DND-41 (cell line): Measurements from ENCODE around the gene KDM1A.

Experiments used
- EZH2 ChIP-seq: IDR thresholded peaks from 3 replicates; pipeline ENCODE4 v1.6.1; 2012; ENCODE audit warnings: borderline replicate concordance, low read depth, mild to moderate bottlenecking, moderate library complexity, low read length, inconsistent platforms; ENCODE audit not compliant: severe bottlenecking
- TF ChIP-seq, protein P1 (sequence below): IDR thresholded peaks from 2 replicates; pipeline ENCODE4 v1.5.1; 2012; ENCODE audit warnings: borderline replicate concordance, low read length, moderate library complexity, mild to moderate bottlenecking; ENCODE audit not compliant: poor library complexity, severe bottlenecking; ENCODE audit errors: extremely low read depth

DNA sequence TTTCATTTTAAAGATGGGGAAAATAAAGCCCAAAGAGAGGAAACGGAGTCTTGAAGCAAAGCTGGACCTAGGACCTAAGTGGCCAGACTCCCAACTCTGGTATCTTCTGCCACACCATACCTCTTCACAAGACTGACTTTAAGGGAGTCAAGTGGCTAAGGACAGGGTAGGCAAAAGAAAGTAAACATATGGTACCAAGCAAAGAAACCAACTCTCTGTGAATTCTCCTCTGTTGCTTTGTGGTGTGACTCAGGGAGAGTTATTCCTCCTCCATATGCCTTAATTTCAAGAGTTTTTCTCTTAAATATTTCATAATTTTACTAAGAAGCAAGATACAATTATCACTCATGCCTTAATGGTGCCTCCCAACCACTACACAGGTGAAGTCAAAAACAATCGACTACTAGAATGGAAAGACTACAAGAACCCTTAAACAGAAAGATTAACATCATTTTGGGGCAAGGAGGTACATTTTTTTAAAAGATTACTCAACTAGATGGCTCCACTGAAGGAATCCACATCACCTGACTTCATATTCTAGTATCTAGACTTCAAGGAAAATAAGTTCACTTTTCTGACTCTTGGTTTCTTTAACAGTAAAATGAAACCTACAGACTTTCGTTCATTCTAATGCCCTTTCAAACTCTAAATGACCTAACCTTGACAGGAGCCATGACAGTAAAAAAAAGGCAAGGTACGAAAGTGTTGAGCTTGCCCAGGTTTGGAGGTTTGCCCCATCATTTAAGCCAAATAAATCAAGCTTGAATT, 105.2 kb downstream of the KDM1A start:
- TF ChIP-seq, protein P1, sequence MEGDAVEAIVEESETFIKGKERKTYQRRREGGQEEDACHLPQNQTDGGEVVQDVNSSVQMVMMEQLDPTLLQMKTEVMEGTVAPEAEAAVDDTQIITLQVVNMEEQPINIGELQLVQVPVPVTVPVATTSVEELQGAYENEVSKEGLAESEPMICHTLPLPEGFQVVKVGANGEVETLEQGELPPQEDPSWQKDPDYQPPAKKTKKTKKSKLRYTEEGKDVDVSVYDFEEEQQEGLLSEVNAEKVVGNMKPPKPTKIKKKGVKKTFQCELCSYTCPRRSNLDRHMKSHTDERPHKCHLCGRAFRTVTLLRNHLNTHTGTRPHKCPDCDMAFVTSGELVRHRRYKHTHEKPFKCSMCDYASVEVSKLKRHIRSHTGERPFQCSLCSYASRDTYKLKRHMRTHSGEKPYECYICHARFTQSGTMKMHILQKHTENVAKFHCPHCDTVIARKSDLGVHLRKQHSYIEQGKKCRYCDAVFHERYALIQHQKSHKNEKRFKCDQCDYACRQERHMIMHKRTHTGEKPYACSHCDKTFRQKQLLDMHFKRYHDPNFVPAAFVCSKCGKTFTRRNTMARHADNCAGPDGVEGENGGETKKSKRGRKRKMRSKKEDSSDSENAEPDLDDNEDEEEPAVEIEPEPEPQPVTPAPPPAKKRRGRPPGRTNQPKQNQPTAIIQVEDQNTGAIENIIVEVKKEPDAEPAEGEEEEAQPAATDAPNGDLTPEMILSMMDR, result no peak
- TF ChIP-seq EZH2, result no peak
